Lower leg skin (tissue), 4 donors: ENCODE measurements around the gene ARHGAP22. TPM values are rescaled to one million over a fixed set of nuclear protein-coding genes. Genes with fewer than 3 reads are reported as not detected.

Source experiments
- DNase-seq, 2 donors: peaks; one replicate each; pipeline ENCODE4 v3.0.0-alpha.2; 2019; ENCODE audit warnings: low spot score in 2 of 2
- H3K4me3 ChIP-seq: fragments of 200-600 bp; sonication (generic); 2 replicates; pipeline ENCODE4 v1.5.1; 2017; ENCODE audit warnings: mild to moderate bottlenecking, low read depth; ENCODE audit not compliant: poor library complexity, severe bottlenecking
- CTCF ChIP-seq, 3 donors: fragments of 450-650 bp; IDR thresholded peaks; one replicate each; pipeline ENCODE4 v1.5.1; 2016; ENCODE audit warnings: antibody characterized with exemption in 3 of 3, mild to moderate bottlenecking in 3 of 3, moderate library complexity in 2 of 3
- POLR2A ChIP-seq, 2 donors: fragments of 450-650 bp; IDR thresholded peaks; one replicate each; pipeline ENCODE4 v1.6.1; 2016 to 2017; ENCODE audit warnings: antibody characterized with exemption in 2 of 2, mild to moderate bottlenecking in 1 of 2, moderate library complexity in 1 of 2
- WGBS, 2 donors: methylation state at CpG; one replicate each; pipeline ENCODE4 v1.1.5; 2018; 5-methylcytosine and 5-hydroxymethylcytosine counted together
- intact Hi-C: fragments of 100-400 bp; cut with DNase I; formaldehyde crosslinking; loops from one replicate; pipeline ENCODE4 v1.15.0; 2023; ENCODE audit warnings: low total_unique reads
- total RNA-seq, 4 donors: library from RNA; depleted of rRNA; stranded (reverse); fragments of >200 nt; gene quantifications; one replicate each; pipeline ENCODE4 v1.1.0, GENCODE V29; 2016

Gene ARHGAP22
- total RNA-seq, 4 donors from 2014 or later = 0.46 to 3.0 (median 1.4) TPM

- no peak overlapping the region for H3K4me3 ChIP-seq
- 67 to 97% methylated on average over 5 to 11 of the region's 19 CpGs for WGBS, 2 donors
- DNase-seq = peak; percentile 12 to 79
- TF ChIP-seq CTCF (IDR thresholded peaks at IDR 0.05) (no peak), POLR2A (IDR thresholded peaks at IDR 0.05) (no peak)
- intact Hi-C loops = no loop called here
These were observed 155.2 kb downstream of the ARHGAP22 start for GRCh38 chr10:48449501-48450232.

GRCh38 chr10:48448796-48449195, 156.1 kb downstream of the ARHGAP22 start:
- intact Hi-C loops = no loop called here
- 82 to 91% methylated on average over 3 to 4 of the region's 4 CpGs for WGBS, 2 donors
- no peak for TF ChIP-seq POLR2A (IDR thresholded peaks at IDR 0.05)
- no peak for TF ChIP-seq CTCF (IDR thresholded peaks at IDR 0.05)
- DNase-seq = no peak
- no peak overlapping the region for H3K4me3 ChIP-seq

GRCh38 chr10:48447356-48448215, 157.3 kb downstream of the ARHGAP22 start:
- TF ChIP-seq CTCF (IDR thresholded peaks at IDR 0.05) = no peak
- no peak for TF ChIP-seq POLR2A (IDR thresholded peaks at IDR 0.05)
- intact Hi-C loops = no loop called here
- no peak for DNase-seq
- 90 to 95% methylated on average over 11 of the region's 11 CpGs for WGBS, 2 donors
- no peak overlapping the region for H3K4me3 ChIP-seq

GRCh38 chr10:48446785-48447184, 158.1 kb downstream of the ARHGAP22 start:
- 89 to 95% methylated on average over 7 of the region's 7 CpGs for WGBS, 2 donors
- intact Hi-C loops = no loop called here
- peak in 1 of 2 donors; percentile 81 for DNase-seq
- TF ChIP-seq POLR2A (IDR thresholded peaks at IDR 0.05) (no peak), CTCF (IDR thresholded peaks at IDR 0.05) (no peak)
- no peak overlapping the region for H3K4me3 ChIP-seq

GRCh38 chr10:48445932-48446331, 158.9 kb downstream of the ARHGAP22 start:
- no peak for TF ChIP-seq CTCF (IDR thresholded peaks at IDR 0.05)
- no peak for TF ChIP-seq POLR2A (IDR thresholded peaks at IDR 0.05)
- intact Hi-C loops = no loop called here
- 92 to 97% methylated on average over 7 of the region's 7 CpGs for WGBS, 2 donors
- DNase-seq = peak in 1 of 2 donors; percentile 68
- no peak overlapping the region for H3K4me3 ChIP-seq
